Measurements from ENCODE around the gene ST6GAL1.
A peak's percentile ranks its signal among the peaks of the same experiment; 100 is the strongest.
"Not testable (repeated sequence)": the region's sequence is repeated elsewhere in the genome, so short reads cannot be mapped to it uniquely, and the experiment has no call there.

The ST6GAL1 gene

DNA sequence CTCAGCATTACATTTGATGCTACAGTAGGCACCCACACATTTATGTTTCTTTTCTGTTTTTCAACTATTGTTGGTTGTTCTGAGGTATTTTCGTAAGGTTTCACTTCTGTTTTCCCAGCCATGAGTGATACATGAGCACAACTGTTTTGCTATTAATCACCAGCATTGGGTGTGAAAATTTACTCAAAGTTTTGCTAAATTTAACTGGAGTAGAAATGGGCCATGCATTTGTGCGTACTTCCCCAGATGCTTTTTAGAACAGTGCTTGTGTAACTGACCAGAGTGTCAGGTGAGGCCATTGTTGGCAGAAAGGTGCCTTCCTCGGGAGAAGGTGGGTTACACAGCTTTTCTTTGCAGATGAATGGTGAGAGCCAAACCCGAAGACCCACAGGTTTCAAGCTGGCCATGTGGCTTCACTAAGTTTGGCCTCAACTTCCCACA, 70.4 kb downstream of the ST6GAL1 start:
- H3K9me3 Mint-ChIP-seq = no peaks in the 10 kb centered on the region
- peaks cover 23% of the 10 kb centered on the region for H3K36me3 Mint-ChIP-seq
- peak overlapping the region; percentile 79 for H3K27ac Mint-ChIP-seq
- H3K27me3 Mint-ChIP-seq = no peaks in the 10 kb centered on the region
- H3K4me3 Mint-ChIP-seq = peak overlapping the region; percentile 65
- H3K4me1 Mint-ChIP-seq = peaks cover 86% of the 10 kb centered on the region
- ATAC-seq = peak; percentile 90

- ATAC-seq = no peak
- Mint-ChIP-seq H3K27me3 (no peaks in the 10 kb centered on the region), H3K4me3 (no peak overlapping the region), H3K27ac (peak overlapping the region; percentile 79), H3K4me1 (peaks cover 86% of the 10 kb centered on the region), H3K9me3 (no peaks in the 10 kb centered on the region), H3K36me3 (peaks cover 45% of the 10 kb centered on the region)
Measured at GRCh38 chr3:187002915-187003314, 72.6 kb downstream of the ST6GAL1 start.

DNA sequence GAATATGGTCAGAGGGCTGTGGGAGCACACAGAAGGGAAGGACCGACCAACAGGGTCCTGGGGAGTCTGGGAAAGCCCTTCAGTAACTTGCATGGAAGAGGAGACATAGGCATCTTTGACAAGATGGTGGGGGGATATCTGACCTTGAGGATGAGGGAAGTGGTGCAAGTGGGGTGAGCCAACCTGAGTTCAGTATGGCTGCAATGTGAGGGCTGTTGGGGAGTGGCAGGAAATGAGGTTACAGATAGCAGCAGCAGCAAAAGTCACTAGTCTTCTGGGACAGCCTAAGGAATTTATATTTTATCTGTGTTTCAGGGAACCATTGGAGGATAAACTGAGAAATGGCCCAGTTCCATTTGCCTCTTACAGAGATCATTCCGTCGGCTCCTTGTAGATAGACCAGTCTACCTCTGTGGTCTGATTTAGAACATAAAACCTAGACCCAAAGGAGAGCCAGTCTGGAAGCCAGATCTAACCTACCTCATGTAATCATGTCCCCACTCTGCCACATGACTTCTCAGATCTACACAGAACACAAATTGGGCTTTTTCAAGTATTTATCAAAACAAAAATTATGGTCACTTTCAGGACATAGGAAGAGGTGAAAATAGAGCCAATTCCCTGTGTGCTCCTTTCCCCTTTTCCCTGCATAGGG, 75.6 kb downstream of the ST6GAL1 start:
- H3K4me3 Mint-ChIP-seq = peak overlapping the region; percentile 5
- H3K9me3 Mint-ChIP-seq = peaks cover 4% of the 10 kb centered on the region
- peaks cover 56% of the 10 kb centered on the region for H3K36me3 Mint-ChIP-seq
- H3K27ac Mint-ChIP-seq = peak overlapping the region; percentile 79
- no peak for ATAC-seq
- peaks cover 75% of the 10 kb centered on the region for H3K4me1 Mint-ChIP-seq
- H3K27me3 Mint-ChIP-seq = no peaks in the 10 kb centered on the region

- H3K27ac Mint-ChIP-seq = peak overlapping the region; percentile 79
- ATAC-seq = no peak
- peaks cover 56% of the 10 kb centered on the region for H3K36me3 Mint-ChIP-seq
- peaks cover 80% of the 10 kb centered on the region for H3K4me1 Mint-ChIP-seq
- no peaks in the 10 kb centered on the region for H3K27me3 Mint-ChIP-seq
- no peak overlapping the region for H3K4me3 Mint-ChIP-seq
- peaks cover 4% of the 10 kb centered on the region for H3K9me3 Mint-ChIP-seq
Measured at GRCh38 chr3:187006864-187007630, 76.7 kb downstream of the ST6GAL1 start.

DNA sequence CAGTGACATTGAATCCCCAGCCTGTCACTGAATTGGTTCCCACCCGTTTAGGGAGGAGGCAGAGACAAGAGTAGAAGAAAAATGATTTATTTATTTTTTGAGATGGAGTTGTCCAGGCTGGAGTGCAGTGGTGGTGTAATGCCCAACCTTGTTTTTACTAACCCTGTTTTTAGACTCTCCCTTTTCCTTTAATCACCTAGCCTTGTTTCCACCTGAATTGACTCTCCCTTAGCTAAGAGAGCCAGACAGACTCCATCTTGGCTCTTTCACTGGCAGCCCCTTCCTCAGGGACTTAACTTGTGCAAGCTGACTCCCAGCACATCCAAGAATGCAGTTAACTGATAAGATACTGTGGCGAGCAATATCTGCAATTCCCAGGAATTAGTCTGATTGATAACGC, 80.1 kb downstream of the ST6GAL1 start:
- ATAC-seq, H3K4me3 Mint-ChIP-seq, H3K27me3 Mint-ChIP-seq, H3K9me3 Mint-ChIP-seq: not testable (repeated sequence)
- H3K27ac Mint-ChIP-seq = peak overlapping the region; percentile 88
- H3K4me1 Mint-ChIP-seq = peaks cover 85% of the 10 kb centered on the region
- H3K36me3 Mint-ChIP-seq = peaks cover 47% of the 10 kb centered on the region

- H3K36me3 Mint-ChIP-seq = peaks cover 31% of the 10 kb centered on the region
- peaks cover 4% of the 10 kb centered on the region for H3K9me3 Mint-ChIP-seq
- H3K4me1 Mint-ChIP-seq = peaks cover 86% of the 10 kb centered on the region
- H3K27ac Mint-ChIP-seq = peak overlapping the region; percentile 88
- H3K27me3 Mint-ChIP-seq = no peaks in the 10 kb centered on the region
- H3K4me3 Mint-ChIP-seq = peak overlapping the region; percentile 61
- ATAC-seq = peak; percentile 63
Measured at GRCh38 chr3:187011915-187012314, 81.6 kb downstream of the ST6GAL1 start.

DNA sequence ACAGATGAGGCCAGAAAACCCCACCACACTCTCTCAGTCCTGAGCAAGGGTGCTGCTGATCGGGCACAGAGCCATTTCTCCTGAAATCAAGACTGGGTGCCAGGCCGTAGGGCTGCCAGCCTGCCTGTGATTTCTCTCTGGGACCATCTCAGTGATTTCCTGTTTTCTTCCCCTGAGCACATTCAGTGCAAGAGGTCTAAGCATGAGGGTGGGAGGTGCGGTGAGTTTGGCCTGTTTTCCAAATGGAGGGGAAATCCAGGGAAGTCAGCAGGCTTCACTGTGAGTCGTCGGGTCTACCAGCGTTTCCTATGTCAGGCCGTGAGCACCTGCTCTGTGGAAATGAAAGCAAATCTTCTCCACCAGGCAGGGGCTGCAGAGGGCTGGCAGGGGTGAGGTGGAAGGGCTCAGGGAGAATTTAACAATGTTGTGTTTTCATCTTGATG, 82.3 kb downstream of the ST6GAL1 start:
- no peak for ATAC-seq
- H3K36me3 Mint-ChIP-seq = peaks cover 24% of the 10 kb centered on the region

GRCh38 chr3:187013159-187013716, 82.9 kb downstream of the ST6GAL1 start:
- peaks cover 18% of the 10 kb centered on the region for H3K36me3 Mint-ChIP-seq
- H3K9me3 Mint-ChIP-seq = peaks cover under 1% of the 10 kb centered on the region
- H3K4me3 Mint-ChIP-seq = no peak overlapping the region
- H3K27me3 Mint-ChIP-seq = no peaks in the 10 kb centered on the region
- peak overlapping the region; percentile 88 for H3K27ac Mint-ChIP-seq
- ATAC-seq = no peak
- H3K4me1 Mint-ChIP-seq = peaks cover 86% of the 10 kb centered on the region

More for the DNA sequence above, 82.3 kb downstream of the ST6GAL1 start:
- Mint-ChIP-seq H3K4me1 (peaks cover 86% of the 10 kb centered on the region), H3K4me3 (peak overlapping the region; percentile 61), H3K27me3 (no peaks in the 10 kb centered on the region), H3K27ac (peak overlapping the region; percentile 88), H3K9me3 (peaks cover 4% of the 10 kb centered on the region)

DNA sequence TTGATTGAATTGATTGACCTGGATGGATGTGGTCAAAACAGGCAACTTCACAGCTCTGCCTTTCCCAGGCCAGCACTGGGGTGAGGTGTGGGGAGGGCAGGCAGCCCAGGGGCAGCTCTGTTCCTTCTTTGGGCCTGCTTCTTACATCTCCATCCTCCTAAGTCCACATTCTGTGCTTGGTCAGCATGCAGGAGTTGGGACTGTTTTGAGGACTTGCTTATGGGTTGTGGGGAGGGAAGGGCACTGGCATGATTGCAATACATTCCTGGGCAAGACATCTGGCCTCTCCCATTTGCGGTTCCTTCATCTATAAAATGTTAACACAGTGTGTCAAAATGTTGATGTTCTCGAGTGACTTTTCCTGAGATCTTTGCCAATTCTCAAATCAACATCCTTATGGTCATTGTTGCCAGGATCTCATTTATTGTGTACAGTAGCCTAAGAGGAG, 84.1 kb downstream of the ST6GAL1 start:
- no peaks in the 10 kb centered on the region for H3K9me3 Mint-ChIP-seq

DNA sequence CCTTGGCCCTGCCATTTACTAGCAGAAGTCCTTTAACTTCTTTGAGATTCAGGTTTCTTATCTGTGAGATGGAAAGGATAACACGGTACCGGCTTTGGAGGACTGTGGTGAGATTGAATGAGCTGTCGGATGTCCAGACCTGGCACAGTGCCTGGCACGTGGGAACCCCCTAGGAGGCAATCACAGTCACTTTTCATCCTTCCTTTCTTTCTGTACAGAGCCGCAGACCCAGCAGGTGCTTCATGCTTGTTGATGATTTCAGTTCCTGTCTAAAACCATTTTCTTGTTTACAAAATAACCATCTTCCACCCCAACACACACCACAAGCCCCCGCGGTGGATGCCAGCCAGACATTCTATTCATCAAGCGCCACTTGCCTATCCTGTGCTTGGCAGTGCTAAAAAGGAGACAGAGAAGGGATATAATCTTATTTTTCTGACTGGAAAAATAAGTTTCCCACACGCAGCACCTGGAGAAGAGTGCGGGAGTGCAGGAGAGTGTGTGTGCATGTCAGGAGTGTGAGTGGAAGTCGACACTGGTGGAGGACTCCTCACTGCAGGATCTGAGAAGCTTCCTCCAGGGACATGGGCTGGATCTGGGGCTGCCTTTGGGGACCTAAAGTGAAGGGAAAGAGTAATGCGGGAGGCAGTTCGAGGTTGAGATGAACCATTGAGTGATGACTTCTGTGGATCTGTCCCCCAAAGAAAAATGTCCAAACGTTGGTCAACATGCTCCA, 85.7 kb downstream of the ST6GAL1 start:
- peak; percentile 84 for ATAC-seq
- Mint-ChIP-seq H3K27me3 (no peaks in the 10 kb centered on the region), H3K27ac (peak overlapping the region; percentile 88), H3K36me3 (peaks cover 19% of the 10 kb centered on the region), H3K9me3 (no peaks in the 10 kb centered on the region), H3K4me1 (peaks cover 97% of the 10 kb centered on the region), H3K4me3 (peak overlapping the region; percentile 72)

More for the DNA sequence above, 84.1 kb downstream of the ST6GAL1 start:
- Mint-ChIP-seq H3K27ac (peak overlapping the region; percentile 88), H3K4me3 (no peak overlapping the region), H3K36me3 (peaks cover 14% of the 10 kb centered on the region), H3K4me1 (peaks cover 96% of the 10 kb centered on the region), H3K27me3 (no peaks in the 10 kb centered on the region)
- ATAC-seq = no peak

DNA sequence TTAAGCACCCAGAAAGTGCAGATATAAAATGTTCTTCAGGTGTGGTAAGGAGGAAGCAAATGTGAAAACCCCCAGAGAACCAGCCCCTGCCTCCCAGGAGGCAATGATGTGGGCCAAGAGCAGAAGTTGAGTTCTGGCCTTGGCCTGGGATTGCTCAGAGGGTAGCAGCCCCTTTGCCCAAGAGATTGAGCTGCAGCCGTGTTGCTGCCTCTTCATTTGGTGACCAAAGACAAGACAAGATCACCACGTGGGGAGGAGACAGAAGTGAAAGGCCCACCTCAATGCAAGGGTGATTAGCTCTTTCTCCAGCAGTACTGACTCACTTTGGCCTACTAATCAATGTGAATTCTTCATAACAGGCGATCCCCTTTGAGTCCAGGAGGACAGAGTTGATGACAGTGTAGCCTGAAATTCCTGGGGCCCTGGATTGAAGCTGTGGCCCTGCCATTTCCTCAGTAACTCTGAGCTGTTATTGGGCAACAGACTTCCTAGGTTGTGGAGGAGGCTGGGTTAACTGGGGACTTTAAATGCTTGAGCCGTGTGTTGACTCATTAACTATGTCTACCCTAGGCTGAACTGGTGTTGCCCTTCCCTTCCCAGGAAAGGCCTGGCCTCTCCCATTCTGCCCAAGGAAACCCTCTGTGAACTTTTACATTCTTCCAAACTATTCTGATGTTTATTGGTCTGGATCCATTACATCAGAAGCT, 86.5 kb downstream of the ST6GAL1 start:
- peak overlapping the region; percentile 72 for H3K4me3 Mint-ChIP-seq
- peaks cover 96% of the 10 kb centered on the region for H3K4me1 Mint-ChIP-seq
- H3K27ac Mint-ChIP-seq = peak overlapping the region; percentile 88
- H3K36me3 Mint-ChIP-seq = peaks cover 21% of the 10 kb centered on the region
- ATAC-seq = peak; percentile 87
- no peaks in the 10 kb centered on the region for H3K27me3 Mint-ChIP-seq
- H3K9me3 Mint-ChIP-seq = no peaks in the 10 kb centered on the region

DNA sequence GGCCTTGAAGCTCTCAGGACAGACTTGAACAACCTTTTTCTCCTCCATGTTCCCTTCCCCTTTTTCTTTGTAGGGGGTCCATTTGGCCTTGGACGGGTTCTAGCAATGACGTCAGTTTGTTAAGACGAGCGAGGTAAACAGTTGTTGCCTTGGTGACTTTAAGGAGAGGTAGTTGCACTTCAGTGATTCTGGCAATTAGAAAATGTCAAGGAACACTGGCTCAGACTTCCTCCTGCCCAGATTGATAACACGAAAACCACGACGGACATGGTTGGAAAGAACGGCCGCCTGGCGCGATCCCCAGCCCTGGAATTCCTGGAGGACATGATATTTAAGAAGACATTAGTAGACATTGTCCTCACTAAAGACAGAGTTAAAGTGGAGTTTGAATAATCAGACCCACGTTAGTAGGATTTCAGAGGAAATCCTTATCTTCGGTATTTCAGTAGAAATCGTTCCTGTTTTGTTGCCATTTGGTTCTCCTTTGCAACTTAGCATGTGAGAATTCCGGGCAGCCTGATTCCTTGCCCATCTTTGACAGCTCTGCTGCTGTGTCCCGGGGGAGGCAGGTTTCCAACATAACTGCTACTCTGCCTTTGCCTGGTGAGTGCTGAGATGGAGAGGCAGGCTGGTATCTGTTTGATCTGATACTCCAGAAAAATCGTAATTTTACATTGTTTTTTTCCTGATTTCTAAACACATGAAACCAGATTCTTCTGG, 87.3 kb downstream of the ST6GAL1 start:
- Mint-ChIP-seq H3K4me1 (peaks cover 87% of the 10 kb centered on the region), H3K9me3 (no peaks in the 10 kb centered on the region), H3K36me3 (peaks cover 29% of the 10 kb centered on the region), H3K27ac (peak overlapping the region; percentile 88), H3K27me3 (no peaks in the 10 kb centered on the region), H3K4me3 (peak overlapping the region; percentile 36)
- no peak for ATAC-seq

GRCh38 chr3:187019542-187020072, 89.3 kb downstream of the ST6GAL1 start:
- Mint-ChIP-seq H3K36me3 (peaks cover 33% of the 10 kb centered on the region), H3K4me1 (peaks cover 78% of the 10 kb centered on the region), H3K4me3 (peak overlapping the region; percentile 1), H3K27ac (peak overlapping the region; percentile 88), H3K9me3 (no peaks in the 10 kb centered on the region), H3K27me3 (no peaks in the 10 kb centered on the region)
- ATAC-seq = no peak

GRCh38 chr3:187020376-187020775, 90.0 kb downstream of the ST6GAL1 start:
- Mint-ChIP-seq H3K9me3 (no peaks in the 10 kb centered on the region), H3K27me3 (no peaks in the 10 kb centered on the region), H3K4me3 (peak overlapping the region; percentile 71), H3K27ac (peak overlapping the region; percentile 88), H3K4me1 (peaks cover 78% of the 10 kb centered on the region), H3K36me3 (peaks cover 38% of the 10 kb centered on the region)
- no peak for ATAC-seq
